Measurements from ENCODE around the gene ASCC1. TPM values are rescaled to one million over a fixed set of nuclear protein-coding genes. Genes with fewer than 3 reads are reported as not detected.

The ASCC1 gene
- total and polyA plus RNA-seq, 2 of the 4 experiments (the other 2 are of a cell fraction): 15.9 to 21.0 TPM

DNA sequence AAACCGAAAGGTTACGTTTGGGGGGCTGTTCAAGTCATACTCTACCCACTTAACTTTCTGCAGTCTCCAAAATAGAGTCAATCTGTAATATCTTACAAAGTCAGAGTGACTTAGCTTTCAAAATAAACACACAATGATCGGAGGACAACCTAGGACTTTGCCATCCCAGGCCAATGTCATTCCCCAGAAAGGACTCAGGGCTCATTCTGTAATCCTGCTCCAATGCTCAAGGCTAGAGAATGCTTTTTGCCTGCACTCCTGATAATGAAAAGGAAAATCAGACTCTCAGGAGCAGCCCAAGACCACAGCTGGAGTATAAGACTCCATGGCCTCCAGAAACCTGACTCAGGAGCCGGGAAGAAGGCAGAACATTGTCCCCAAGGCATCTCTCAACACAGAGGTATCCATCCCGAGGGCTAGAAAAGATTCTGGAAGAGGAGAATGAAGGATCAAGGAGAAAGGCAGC, 28.5 kb upstream of the ASCC1 start:
- peak overlapping the region; percentile 59 for H3K18ac ChIP-seq (ENCODE audit: low read depth, low read length)
- DNase-seq (no peak), ATAC-seq (ENCODE audit: low read depth) (peak; percentile 21)
- no peaks in the 10 kb centered on the region; a peak in 1 of 4 replicates for H3K79me1 ChIP-seq (ENCODE audit: low read depth in 1 of 2, low read length in 2 of 2)
- TF ChIP-seq SMC3 (IDR thresholded peaks at IDR 0.05; ENCODE audit: low read depth, low read length) (no peak), RAD21 (IDR thresholded peaks at IDR 0.05; ENCODE audit: low read length) (no peak), MAFK (IDR thresholded peaks at IDR 0.05; ENCODE audit: low read depth, low read length) (no peak), MXI1 (IDR thresholded peaks at IDR 0.05; ENCODE audit: borderline replicate concordance, low read depth, low read length) (no peak), RCOR1 (IDR thresholded peaks at IDR 0.05; ENCODE audit: insufficient replicate concordance, low read length) (no peak), ELK1 (IDR thresholded peaks at IDR 0.05; ENCODE audit: borderline replicate concordance, low read depth, low read length) (no peak), USF2 (IDR thresholded peaks at IDR 0.05; ENCODE audit: low read depth, low read length) (no peak), BHLHE40 (IDR thresholded peaks at IDR 0.05; ENCODE audit: low read depth, low read length) (no peak), NFE2L2 (IDR thresholded peaks at IDR 0.05; ENCODE audit: low read depth, low read length) (no peak), CTCF (conservative IDR thresholded peaks at IDR 0.05; ENCODE audit: low read depth, low read length) (no peak), CEBPB (IDR thresholded peaks at IDR 0.05; ENCODE audit: low read depth, low read length) (no peak), RFX5 (IDR thresholded peaks at IDR 0.05; ENCODE audit: low read depth, low read length) (no peak), POLR2A (IDR thresholded peaks at IDR 0.05; ENCODE audit: low read depth, low read length) (no peak), CHD1 (IDR thresholded peaks at IDR 0.05; ENCODE audit: low read depth, low read length) (no peak), FOS (IDR thresholded peaks at IDR 0.05; ENCODE audit: low read depth, low read length) (no peak), MAZ (IDR thresholded peaks at IDR 0.05; ENCODE audit: borderline replicate concordance, low read depth, low read length) (no peak)
- H2AK9ac ChIP-seq (replicated peaks; ENCODE audit: low read depth, low read length, poor library complexity): peak overlapping the region; percentile 57
- peak overlapping the region; percentile 84 for H2BK120ac ChIP-seq (ENCODE audit: low read depth, low read length)
- ChIA-PET POLR2A (ENCODE audit: unreplicated experiment) (no interaction called here), CTCF (interaction anchor here (1.1 kb wide), 1 partner anchor 14 kb away, joined by 4 read pairs; no protein-coding TSS in a partner anchor)
- H3K9me1 ChIP-seq (ENCODE audit: insufficient read depth, low read length): peaks cover 22% of the 10 kb centered on the region
- in situ Hi-C loops (cut with MboI; ENCODE audit: low sequenced_read_pairs): loop anchor here (10.0 kb wide), 1 partner anchor 90 kb away; no protein-coding TSS in a partner anchor
- peaks cover 25% of the 10 kb centered on the region for H3K4me1 ChIP-seq (ENCODE audit: control insufficient read depth, insufficient read depth, low read length)
- H3K4ac ChIP-seq (ENCODE audit: low read depth, low read length): peak overlapping the region; percentile 61
- peak overlapping the region; percentile 33 for H2AFZ ChIP-seq (replicated peaks; ENCODE audit: low read length, poor library complexity)
- H4K91ac ChIP-seq (ENCODE audit: insufficient read depth, low read depth, low read length): peak overlapping the region; percentile 91
- no peaks in the 10 kb centered on the region for H3K27me3 ChIP-seq (ENCODE audit: control insufficient read depth, insufficient read depth, low read length)
- H3K4me2 ChIP-seq (ENCODE audit: low read depth, low read length): peak overlapping the region; percentile 27
- peak overlapping the region; percentile 52; the same call in 1 of the 2 replicates for H2AK5ac ChIP-seq (ENCODE audit: low read depth, low read length)
- H2BK5ac ChIP-seq (ENCODE audit: low read depth, low read length, poor library complexity, severe bottlenecking): peak overlapping the region; percentile 79
- intact Hi-C loops (cut with micrococcal nuclease): loop anchor here (1.0 to 2.0 kb wide), 3 partner anchors 16 to 84 kb away; partner anchors contain the start of gene DDIT4
- BruUV-seq (replicated peaks): no TSS peak
- H4K20me1 ChIP-seq (ENCODE audit: insufficient read depth, low read length): peaks cover 5% of the 10 kb centered on the region; the same call in 1 of the 2 replicates
- no peaks in the 10 kb centered on the region for H3K9me3 ChIP-seq (ENCODE audit: control insufficient read depth, insufficient read depth, low read length)
- peak overlapping the region; percentile 45 for H3K14ac ChIP-seq (replicated peaks; ENCODE audit: low read depth, low read length)
- H3K36me3 ChIP-seq (ENCODE audit: control insufficient read depth, insufficient read depth, low read length): no peaks in the 10 kb centered on the region
- dilution Hi-C loops (cut with HindIII; ENCODE audit: low sequenced_read_pairs, unreplicated experiment): no loop called here
- no peak overlapping the region for H3K4me3 ChIP-seq (ENCODE audit: insufficient read depth, low read depth, low read length)
- H3K56ac ChIP-seq (ENCODE audit: extremely low read depth, insufficient read depth, low read length): peak overlapping the region; percentile 17; the same call in 1 of the 2 replicates
- WGBS, 2 experiments (ENCODE audit: extremely low coverage in 2 of 2, insufficient read length in 1 of 2): no CpG with 5 or more reads among the region's 5 CpGs
- H2BK20ac ChIP-seq (ENCODE audit: low read depth, low read length): peak overlapping the region; percentile 84
- H4K8ac ChIP-seq (ENCODE audit: low read depth in 2 of 2, low read length in 2 of 2): peak overlapping the region; percentile 21 to 84; a peak in 3 of 4 replicates
- peak overlapping the region; percentile 19 for H4K5ac ChIP-seq (ENCODE audit: low read depth, low read length)
- H3K9ac ChIP-seq (ENCODE audit: low read depth, low read length): peak overlapping the region; percentile 20
- peak overlapping the region; percentile 47 for H3K23ac ChIP-seq (ENCODE audit: low read depth, low read length)
- peak overlapping the region; percentile 56; the same call in 2 of the 3 replicates for H2BK15ac ChIP-seq (ENCODE audit: low read depth, low read length)
- peak overlapping the region; percentile 94 for H3K27ac ChIP-seq (ENCODE audit: insufficient read depth, low read length)

Measured in IMR-90 (cell line).